Putamen (tissue), 1 donor: Measurements from ENCODE around the gene HYOU1.
"Not testable (repeated sequence)": the region's sequence is repeated elsewhere in the genome, so short reads cannot be mapped to it uniquely, and the experiment has no call there.

Experiments used
- DNase-seq: peaks from one replicate; pipeline ENCODE4 v3.0.0-alpha.2; 2016; ENCODE audit warnings: low spot score

The HYOU1 gene

GRCh38 chr11:119018074-119018938 lies 38.7 kb downstream of the HYOU1 start, which contains the start of the genes RPS25 and TRAPPC4:
TSS of gene RPS25 (minus strand) at chr11:119018343. CDS start at chr11:119018284, 59 bp downstream.
TSS of gene TRAPPC4 (plus strand) at chr11:119018766. CDS start at chr11:119018796, 30 bp downstream.
- peak; percentile 98 for DNase-seq

GRCh38 chr11:119017377-119017776 lies 39.6 kb downstream of the HYOU1 start:
- not testable (repeated sequence) for DNase-seq

- no peak for DNase-seq
These were observed 40.6 kb downstream of the HYOU1 start for GRCh38 chr11:119016216-119017009.

- no peak for DNase-seq
These were observed 41.9 kb downstream of the HYOU1 start for GRCh38 chr11:119015054-119015611.

GRCh38 chr11:119014209-119014924 lies 42.6 kb downstream of the HYOU1 start:
- DNase-seq: no peak

GRCh38 chr11:119012629-119013170 lies 44.3 kb downstream of the HYOU1 start:
- DNase-seq: no peak

- no peak for DNase-seq
These were observed 45.4 kb downstream of the HYOU1 start for GRCh38 chr11:119011476-119012053.

GRCh38 chr11:119006656-119007055 lies 50.3 kb downstream of the HYOU1 start:
- no peak for DNase-seq

- DNase-seq: no peak
These were observed 56.1 kb downstream of the HYOU1 start for GRCh38 chr11:119000906-119001305.

GRCh38 chr11:118998822-118999221 lies 58.2 kb downstream of the HYOU1 start:
- no peak for DNase-seq

- DNase-seq: no peak
These were observed 58.7 kb downstream of the HYOU1 start for GRCh38 chr11:118998388-118998717.

GRCh38 chr11:118997627-118998387 lies 59.2 kb downstream of the HYOU1 start, which contains the start of gene CENATAC:
TSS of gene CENATAC (plus strand) at chr11:118998138. CDS start at chr11:118998198, 60 bp downstream.
- peak; percentile 97 for DNase-seq

- DNase-seq: peak; percentile 12
These were observed 59.9 kb downstream of the HYOU1 start for GRCh38 chr11:118996926-118997626.
